ENCODE results near the gene CEMIP2.

DNA sequence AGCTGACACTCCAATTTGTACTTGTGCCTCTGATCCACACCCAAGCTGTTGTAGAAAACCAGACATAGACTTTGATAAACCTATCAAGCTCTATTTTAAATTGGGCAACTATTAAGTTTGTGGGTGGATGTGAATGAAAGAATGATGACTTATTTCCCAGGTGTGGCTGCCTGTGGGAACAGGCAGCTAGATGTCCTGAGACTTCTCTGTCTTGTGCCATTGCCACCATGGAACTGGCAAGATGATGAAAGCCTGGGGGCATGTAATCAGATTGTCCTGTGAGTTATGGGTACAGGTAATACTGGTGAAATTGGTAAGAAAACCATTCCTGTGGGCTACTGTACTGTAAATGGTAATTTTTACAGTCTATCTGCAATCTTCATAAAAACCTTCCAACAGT, 57.5 kb downstream of the CEMIP2 start:
- TF ChIP-seq, protein P1, sequence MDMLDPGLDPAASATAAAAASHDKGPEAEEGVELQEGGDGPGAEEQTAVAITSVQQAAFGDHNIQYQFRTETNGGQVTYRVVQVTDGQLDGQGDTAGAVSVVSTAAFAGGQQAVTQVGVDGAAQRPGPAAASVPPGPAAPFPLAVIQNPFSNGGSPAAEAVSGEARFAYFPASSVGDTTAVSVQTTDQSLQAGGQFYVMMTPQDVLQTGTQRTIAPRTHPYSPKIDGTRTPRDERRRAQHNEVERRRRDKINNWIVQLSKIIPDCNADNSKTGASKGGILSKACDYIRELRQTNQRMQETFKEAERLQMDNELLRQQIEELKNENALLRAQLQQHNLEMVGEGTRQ (CRISPR knock-in tag; IDR thresholded peaks at IDR 0.05) = no peak
- TF ChIP-seq, protein P2, sequence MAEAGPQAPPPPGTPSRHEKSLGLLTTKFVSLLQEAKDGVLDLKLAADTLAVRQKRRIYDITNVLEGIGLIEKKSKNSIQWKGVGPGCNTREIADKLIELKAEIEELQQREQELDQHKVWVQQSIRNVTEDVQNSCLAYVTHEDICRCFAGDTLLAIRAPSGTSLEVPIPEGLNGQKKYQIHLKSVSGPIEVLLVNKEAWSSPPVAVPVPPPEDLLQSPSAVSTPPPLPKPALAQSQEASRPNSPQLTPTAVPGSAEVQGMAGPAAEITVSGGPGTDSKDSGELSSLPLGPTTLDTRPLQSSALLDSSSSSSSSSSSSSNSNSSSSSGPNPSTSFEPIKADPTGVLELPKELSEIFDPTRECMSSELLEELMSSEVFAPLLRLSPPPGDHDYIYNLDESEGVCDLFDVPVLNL (CRISPR knock-in tag; IDR thresholded peaks at IDR 0.05; ENCODE audit: borderline replicate concordance, low read depth) = no peak
- TF ChIP-seq, protein P3, sequence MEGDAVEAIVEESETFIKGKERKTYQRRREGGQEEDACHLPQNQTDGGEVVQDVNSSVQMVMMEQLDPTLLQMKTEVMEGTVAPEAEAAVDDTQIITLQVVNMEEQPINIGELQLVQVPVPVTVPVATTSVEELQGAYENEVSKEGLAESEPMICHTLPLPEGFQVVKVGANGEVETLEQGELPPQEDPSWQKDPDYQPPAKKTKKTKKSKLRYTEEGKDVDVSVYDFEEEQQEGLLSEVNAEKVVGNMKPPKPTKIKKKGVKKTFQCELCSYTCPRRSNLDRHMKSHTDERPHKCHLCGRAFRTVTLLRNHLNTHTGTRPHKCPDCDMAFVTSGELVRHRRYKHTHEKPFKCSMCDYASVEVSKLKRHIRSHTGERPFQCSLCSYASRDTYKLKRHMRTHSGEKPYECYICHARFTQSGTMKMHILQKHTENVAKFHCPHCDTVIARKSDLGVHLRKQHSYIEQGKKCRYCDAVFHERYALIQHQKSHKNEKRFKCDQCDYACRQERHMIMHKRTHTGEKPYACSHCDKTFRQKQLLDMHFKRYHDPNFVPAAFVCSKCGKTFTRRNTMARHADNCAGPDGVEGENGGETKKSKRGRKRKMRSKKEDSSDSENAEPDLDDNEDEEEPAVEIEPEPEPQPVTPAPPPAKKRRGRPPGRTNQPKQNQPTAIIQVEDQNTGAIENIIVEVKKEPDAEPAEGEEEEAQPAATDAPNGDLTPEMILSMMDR (IDR thresholded peaks at IDR 0.05) = no peak
- TF ChIP-seq, protein P4, sequence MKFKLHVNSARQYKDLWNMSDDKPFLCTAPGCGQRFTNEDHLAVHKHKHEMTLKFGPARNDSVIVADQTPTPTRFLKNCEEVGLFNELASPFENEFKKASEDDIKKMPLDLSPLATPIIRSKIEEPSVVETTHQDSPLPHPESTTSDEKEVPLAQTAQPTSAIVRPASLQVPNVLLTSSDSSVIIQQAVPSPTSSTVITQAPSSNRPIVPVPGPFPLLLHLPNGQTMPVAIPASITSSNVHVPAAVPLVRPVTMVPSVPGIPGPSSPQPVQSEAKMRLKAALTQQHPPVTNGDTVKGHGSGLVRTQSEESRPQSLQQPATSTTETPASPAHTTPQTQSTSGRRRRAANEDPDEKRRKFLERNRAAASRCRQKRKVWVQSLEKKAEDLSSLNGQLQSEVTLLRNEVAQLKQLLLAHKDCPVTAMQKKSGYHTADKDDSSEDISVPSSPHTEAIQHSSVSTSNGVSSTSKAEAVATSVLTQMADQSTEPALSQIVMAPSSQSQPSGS (CRISPR knock-in tag; IDR thresholded peaks at IDR 0.05; ENCODE audit: borderline replicate concordance, low read depth) = no peak
